HG03045 (cell line): Measurements from ENCODE around the gene CTAGE8.
"Not testable (repeated sequence)": the region's sequence is repeated elsewhere in the genome, so short reads cannot be mapped to it uniquely, and the experiment has no call there.

Source experiments
- ATAC-seq: cut with Tn5 transposase; IDR thresholded peaks from one replicate; pipeline ENCODE4 v1.9.1; 2021; ENCODE audit warnings: mild to moderate bottlenecking, moderate library complexity; ENCODE audit not compliant: unreplicated experiment

Gene CTAGE8, protein sequence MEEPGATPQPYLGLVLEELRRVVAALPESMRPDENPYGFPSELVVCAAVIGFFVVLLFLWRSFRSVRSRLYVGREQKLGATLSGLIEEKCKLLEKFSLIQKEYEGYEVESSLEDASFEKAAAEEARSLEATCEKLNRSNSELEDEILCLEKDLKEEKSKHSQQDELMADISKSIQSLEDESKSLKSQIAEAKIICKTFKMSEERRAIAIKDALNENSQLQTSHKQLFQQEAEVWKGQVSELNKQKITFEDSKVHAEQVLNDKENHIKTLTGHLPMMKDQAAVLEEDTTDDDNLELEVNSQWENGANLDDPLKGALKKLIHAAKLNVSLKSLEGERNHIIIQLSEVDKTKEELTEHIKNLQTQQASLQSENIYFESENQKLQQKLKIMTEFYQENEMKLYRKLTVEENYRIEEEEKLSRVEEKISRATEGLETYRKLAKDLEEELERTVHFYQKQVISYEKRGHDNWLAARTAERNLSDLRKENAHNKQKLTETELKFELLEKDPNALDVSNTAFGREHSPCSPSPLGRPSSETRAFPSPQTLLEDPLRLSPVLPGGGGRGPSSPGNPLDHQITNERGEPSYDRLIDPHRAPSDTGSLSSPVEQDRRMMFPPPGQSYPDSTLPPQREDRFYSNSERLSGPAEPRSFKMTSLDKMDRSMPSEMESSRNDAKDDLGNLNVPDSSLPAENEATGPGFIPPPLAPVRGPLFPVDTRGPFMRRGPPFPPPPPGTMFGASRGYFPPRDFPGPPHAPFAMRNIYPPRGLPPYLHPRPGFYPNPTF

DNA sequence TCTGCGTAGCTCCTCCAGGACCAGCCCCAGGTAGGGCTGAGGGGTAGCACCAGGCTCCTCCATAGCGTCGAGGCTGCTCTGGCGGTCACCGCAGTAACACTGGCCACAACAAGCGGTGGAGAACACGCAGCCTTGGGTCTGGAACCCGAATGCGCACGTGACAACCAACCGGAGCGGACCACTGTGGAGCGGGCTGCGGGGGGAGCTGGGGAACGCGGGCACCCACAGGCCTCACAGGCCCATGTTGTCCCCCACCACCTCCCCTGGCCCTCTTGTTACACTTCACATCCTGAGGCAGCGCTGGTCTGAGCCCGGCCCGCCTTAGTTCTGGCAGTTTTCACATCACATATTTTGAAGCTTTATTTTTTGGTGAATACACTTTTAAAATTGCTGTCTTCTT, at the start of gene CTAGE8:
Gene CTAGE8 (minus strand): TSS at position 101 of the 400 bp plus-strand sequence. CDS start 38 bp downstream, at position 63.
- ATAC-seq: not testable (repeated sequence)

DNA sequence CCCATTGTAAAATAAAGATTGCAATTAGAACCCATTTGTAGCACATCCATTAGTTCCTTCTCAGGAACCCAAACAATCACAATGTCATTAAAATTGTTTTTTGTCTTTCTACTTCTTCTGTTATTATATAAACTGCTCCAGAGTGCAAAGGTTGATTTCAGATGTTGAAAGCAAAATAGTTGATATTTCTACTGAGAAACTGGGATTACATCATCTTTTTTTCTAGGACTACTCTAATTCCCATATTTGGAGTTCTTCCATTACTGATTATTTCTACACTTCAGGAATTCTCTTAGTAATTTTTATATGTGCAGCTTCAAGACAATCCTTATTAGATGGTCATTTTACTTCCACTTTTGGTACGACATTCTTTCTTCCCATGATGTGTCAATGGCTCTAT, 48.4 kb upstream of the CTAGE8 start:
- not testable (repeated sequence) for ATAC-seq

DNA sequence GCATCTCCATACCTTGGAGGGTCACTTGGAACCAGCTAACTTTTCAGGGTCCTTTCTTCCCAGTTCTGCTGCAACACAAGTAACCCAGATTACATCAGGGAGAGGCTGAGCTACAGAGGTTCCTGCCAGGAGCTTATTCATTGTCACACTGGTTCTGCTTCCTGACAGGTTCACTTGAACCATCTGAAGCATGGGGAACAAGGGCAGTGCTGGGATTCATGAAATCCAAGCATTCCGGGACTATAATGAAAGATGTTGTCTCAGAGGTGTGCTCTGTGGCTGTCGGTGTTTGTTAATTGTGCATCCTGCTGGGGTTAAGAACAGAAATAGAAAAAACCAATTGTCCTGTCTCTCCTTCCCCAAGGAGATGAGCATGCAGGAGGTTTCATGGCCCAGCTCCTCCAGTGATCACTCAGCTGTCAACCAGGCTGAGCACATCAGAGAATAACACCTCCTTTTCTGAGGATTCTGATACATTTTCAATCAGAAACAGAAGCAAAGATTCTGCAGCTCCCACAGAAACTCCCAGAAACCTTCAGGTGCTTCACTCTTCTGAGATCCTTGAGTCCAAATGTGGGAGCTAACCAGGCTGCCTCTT, 42.9 kb upstream of the CTAGE8 start, which contains the start of gene OR2A1:
Gene OR2A1 (plus strand): TSS at position 548 of the 598 bp plus-strand sequence. CDS start 5,706 bp downstream, outside the sequence.
- not testable (repeated sequence) for ATAC-seq

DNA sequence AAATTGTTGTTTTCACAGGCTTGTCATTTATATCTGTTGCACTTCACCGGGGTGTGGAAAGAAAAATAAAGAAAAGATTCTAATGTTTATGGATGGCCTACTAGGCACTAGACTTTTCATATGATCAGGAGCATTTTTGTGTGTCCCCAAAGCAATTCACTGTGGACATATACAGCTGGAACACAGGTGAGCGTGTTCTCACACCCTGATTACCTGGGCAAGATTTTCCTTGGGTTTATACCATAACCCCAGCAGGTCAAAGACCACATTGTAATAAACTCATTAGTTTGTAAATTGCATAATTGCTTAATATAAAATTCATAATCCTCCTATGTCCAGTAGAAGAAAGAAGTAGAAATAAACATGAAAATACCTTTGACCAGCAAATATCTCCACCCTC, 42.1 kb upstream of the CTAGE8 start:
- ATAC-seq: not testable (repeated sequence)

DNA sequence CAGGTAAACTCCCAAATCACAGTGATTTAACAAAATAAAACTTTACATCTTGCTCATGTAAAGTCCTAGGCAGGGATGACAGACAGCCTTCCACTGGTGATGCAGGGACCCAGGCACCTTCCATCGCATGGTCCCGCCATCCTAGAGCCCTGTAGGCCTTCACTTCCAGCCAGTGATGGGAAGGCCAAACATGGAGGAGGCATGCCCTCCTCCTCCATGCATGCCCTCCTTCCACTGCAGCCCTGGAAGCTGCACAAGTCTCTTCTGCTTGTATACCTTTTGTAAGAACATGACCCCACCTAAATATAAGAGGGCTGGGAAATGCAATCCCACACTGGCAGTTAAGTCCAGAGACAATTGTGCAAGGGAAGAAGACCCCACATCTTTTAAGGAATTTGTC, 40.6 kb upstream of the CTAGE8 start:
- ATAC-seq: not testable (repeated sequence)

DNA sequence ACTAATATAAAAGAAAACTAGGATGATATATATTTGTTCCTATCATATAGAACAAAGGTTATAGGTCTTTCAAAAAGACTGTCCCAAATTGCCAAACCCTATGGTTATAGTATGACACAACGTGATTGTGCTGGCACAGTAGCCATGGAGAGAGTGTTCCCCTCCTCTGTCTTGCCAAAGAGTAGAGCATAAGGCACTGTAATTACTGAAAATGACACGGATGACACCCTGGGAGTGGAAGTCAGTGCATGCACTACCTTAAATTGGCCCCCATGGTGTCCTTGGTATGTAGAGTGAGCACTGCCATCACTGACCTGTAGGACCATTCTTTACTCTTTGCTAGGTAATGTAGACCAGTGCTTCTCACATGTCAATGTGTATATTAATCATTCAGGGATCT, 36.1 kb upstream of the CTAGE8 start:
- not testable (repeated sequence) for ATAC-seq

DNA sequence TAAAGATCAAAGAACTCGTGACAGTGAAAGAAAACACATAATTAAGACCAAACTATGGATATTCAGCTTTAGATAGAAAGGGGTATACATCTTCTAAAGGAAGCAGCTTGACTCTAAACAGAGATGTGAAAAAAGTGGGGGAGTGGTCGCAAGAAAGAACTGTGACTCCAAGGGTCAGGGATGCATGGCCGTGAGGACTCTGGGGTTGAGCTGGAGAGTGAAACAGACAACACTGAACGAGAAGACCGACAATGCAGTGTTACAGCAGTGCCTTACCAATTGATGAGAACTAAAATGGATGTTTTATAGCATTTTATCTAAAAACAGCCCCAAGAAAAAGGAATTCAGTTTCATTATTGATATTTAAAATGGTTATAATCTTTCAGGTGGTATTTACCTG, 34.5 kb upstream of the CTAGE8 start:
- ATAC-seq: not testable (repeated sequence)

DNA sequence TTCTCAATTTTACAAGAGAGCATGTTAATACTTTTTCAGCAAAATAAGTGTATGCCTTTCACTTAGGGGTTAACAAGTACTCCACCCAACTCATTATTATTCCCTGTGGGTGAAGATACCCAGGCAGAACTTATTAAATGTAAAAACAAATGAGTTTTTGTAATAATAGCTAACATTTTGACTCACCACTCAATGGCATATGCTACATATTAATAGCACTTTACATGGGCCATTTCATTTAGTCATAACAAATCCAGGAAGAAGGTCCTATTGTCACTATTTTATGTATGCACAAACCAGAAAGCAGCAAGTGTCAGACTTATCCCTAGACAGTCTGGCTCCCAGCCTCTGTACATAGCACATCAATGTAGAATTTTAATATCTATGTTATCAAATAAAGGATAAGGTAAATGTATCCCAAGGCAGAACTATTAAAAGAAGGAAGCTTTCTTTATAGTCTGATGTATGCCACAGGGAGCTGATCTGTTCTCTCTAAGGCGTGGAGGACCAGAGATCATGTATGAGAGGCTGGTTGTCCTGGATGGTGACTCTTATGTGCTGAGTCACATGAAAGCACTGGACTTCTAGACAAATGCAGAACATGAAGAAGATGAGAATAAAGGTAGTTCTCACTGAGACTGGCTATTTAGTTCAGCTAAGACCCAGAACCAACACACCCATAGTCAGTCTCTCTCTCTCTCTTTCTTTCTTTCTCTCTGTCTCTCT, 33.7 kb upstream of the CTAGE8 start:
- ATAC-seq: not testable (repeated sequence)

DNA sequence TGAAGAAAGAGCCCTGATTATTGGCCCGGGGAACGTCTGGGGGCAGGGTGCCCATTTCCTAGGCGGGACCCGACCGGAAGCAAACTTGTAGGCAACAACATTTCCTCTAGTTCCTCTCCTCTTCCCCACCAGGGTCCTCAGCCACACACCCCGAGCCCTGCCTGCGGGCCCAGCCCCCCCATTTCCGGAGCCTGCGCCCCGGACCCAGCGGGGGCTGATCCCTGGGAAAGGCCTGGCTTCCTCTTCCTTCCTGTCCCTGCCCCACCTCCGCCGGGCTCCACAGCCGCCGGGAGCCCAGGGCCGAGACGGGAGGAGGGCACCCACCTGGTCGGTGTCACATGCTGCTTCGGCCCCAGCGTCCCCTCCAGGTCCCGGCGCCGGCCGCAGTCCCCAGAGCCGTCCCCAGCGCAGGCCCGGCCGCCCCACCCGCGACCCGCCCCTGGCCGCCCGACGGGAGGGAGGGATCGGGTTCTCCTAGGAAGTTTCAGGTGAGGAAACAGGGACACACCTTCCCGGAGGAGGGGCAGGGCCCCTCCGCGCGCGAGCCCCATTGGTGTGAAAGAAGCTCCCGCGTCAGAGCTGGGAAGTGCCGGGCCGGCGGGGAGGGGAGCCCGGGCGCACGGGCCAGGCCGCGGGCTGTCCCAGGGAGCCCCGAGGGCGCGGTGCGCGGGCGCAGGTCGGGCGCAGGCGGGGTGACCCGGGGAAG, 24.9 kb upstream of the CTAGE8 start:
- ATAC-seq: peak; percentile 84

DNA sequence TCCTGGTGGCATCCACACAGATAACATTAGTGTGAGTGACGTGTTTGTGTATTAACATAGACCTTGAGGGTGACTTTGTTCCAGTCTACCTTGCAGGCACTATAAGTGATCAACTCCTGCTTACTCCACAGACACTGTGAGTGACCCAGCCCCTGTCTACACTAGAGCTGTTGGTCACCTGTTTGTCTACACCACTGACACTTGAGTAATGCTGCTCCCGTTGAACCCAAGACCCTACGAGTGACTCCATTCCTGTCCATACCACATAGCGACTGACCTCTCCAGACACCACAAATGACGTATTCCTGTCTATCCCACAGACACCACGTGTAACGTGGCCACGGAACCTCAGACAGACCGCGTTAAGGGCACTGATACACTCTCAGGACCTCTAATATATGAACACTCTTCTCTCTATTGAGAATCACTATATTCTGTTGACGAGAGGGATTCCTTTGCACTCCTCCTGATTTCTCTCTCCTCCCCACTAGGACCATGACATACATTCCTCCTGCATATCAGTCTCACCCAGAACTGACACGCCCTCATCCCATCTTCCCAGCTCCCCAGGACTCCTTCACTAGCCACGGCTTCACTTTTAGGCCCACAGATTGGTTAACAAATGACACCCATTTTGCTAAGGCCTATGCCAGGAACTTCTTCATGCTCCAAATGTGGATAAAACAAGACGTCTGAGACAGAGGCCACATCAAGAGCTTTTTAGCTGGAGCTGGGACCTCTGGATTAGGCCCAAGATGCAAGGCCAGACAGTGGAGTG, 23.5 kb upstream of the CTAGE8 start:
- not testable (repeated sequence) for ATAC-seq

DNA sequence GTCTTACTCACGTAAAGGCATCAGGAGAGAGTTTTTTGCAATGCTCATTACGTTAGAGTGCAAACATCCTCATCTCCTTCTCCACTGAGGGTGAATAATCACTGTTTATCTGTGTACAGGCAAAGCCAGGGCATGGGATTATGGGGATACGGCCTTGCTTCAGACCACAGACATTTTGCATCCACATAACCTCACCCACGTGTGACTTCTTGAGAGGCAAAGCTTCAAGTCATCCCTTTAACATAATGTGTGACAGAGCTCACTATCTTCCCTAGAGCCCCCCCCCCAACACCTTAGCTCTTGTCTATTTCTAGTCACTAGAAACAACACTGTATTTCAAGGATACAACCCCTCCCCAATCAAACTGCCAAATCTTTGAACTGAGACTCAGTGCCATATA, 22.5 kb upstream of the CTAGE8 start:
- ATAC-seq: not testable (repeated sequence)

DNA sequence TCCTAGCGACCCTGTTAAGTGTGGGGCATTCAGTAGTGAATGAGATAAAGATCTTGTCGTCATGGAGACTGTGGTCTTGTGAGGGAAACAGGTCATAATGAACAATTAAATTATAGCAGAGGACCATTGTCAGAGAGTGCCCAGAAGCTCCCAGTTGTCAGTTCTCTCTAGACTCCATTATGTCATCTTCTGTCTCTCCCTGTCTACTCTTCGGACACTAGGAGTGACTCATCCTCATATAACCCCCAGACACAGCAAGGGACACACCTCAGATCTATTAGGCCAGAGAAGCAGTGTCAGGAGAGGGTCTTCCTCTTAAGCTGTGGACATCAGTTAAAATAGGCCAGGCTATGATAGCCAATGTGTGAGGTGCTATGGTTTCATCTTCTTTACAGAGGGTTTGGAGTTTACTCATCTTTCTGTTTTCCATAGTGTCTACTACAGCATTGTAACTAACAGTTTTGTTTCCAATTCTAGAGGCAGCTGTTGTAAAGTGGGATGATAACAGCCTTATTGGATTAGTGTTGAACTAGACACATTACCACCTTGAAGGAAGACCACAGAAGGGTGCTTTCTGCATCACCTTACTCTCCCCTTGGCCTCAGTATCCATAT, 18.2 kb upstream of the CTAGE8 start:
- ATAC-seq: not testable (repeated sequence)

DNA sequence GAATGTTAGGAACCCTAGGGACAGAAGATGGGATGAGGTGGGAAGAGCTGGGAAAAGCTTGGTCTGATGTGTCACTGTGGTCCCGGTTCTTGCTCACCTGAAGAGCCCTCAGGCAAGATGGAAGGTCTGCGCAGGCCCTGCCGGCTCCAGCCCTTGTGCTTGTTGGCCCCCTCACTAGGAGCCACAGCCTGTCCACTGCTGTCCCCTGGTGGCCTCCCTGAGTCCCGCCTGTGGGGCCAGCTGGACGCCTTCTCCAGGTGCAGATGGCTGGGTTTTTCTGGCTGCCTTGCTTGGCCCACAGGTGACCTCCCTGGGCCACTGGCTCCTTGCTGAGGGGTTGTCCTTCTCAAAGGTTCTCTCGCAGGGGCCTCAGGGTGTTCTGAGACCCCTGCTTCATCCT, 14.6 kb upstream of the CTAGE8 start:
- ATAC-seq: not testable (repeated sequence)

DNA sequence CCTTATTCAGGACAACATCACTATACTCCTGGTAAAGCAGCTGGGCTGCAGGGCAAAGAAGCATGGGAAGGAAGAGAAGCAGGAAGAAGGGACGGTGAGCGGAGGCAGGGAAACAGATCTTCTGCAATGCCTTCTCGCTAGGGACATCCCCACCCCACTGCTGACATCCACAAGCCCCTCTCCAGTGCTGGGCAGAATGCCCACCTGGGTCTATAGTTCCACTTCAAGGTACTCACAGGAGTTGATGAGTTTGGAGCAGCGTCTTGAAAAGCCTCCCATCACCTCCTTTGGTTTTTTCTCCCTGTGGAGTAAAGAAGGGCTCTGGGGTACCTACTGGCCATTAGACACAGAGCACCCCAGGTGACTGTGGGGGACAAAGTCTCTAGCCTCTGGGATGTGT, 13.4 kb upstream of the CTAGE8 start:
- ATAC-seq: not testable (repeated sequence)

DNA sequence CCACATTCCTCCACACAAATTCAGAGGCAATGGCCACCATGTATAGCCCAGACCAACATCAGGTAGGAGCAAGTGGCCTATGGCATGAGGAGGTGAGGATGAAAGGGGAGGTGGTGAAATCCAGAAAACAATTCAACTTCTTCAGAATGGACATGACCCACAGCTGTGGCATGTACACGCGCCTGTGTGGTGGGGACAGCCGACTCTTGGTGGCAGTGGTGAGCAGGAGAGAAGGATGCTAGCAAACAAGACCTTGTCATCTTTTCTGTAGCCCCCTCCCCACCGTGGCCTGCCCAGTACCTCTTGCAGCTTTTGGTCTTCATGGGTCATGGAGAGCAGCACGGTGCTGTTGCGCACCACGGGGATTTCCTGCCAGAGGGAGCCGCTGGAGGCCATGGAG, 12.9 kb upstream of the CTAGE8 start:
- ATAC-seq: not testable (repeated sequence)

DNA sequence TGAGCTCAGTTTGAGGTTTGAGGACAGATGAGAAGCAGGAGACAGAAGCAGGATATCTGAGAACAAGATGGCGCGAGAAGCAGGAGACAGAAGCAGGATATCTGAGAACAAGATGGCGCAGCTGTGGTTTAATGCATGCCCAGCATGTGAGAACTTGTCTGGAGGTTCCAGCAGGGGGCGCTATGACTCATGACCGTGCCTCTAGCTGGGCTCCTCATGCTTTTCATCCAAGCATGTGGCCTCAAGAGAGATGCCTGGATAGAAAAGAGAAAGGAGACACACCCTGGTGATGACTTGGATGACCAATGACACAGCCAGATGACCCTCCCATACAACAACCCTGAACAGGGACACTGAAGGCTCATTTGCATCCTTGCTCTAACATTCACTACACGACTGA, 10.9 kb upstream of the CTAGE8 start:
- not testable (repeated sequence) for ATAC-seq

DNA sequence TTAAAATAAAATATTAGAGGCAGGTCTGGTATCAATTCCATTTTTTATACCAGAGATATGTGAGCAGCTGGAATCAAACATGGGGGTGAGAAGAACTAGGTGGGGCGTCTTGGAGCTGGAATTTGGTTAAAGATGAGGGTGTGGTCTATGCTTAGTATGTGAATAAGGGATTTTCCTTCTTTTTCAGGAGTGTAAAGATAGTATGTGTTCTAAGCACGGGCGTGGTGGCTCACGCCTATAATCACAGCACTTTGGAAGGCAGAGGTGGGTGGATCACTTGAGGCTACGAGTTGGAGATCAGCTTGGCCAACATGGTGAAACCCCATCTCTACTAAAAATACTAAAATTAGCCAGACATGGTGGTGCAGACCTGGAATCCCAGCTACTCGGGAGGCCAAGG, 6.2 kb upstream of the CTAGE8 start:
- not testable (repeated sequence) for ATAC-seq

DNA sequence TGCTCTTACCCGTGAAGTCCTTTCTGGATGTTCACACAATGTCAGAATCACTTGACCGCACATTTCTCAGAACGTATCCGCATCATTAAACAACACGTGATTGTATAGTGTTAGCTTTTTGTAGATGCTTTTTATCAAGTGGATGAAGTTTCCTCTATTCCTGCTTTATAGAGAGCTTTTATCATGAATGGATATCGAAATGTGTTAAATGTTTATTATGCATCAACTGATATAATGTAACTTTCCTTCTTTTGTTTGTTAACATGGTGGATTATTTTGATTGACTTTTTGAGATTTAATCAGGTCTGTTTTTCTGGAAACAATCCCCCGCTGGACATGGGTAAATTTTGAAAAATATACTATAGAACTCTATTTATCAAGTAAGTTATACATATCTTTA, 4.4 kb downstream of the CTAGE8 start, which contains the start of gene OR2A7:
Gene OR2A7 (minus strand): TSS at position 101 of the 400 bp plus-strand sequence. CDS start 5,164 bp downstream, outside the sequence.
- ATAC-seq: not testable (repeated sequence)

DNA sequence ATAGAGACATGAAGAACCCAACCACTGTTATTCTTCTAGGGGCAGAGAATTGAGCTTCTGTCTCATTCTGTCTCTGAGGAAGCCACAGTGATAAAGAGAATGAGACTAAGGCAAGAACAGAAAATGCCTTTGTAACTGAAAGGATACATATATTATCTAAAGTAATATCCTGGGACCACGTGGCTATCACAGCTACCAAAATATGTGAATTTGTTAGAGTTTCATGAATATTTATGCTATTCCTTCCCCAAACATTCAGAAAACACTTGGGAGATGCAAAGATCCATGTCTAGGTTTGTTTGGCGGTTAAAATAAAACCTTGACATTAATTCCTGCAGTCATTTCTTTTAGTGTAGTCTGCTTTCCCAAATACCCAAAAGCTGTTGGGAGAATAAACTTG, 7.0 kb downstream of the CTAGE8 start:
- not testable (repeated sequence) for ATAC-seq
